Measurements from ENCODE around the gene TMEM30B.

DNA sequence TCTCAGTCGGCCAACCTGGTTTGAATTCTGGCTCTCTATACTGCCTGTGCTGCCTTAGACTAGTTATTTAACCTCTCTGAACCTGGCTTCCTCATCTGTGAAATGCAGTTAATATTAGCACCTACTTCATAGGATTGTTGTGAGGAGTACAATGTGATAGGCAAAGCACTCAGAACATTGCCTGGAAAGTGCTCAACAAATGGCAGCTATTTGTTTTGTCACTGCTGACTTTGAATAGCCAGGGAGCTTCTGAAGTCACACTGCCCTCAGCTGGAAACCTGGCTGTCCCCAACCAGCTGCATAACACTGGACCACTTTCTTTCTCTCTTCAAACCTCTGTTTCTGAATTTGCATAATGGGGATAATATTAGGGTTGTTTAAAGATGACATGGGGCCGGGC, 9.6 kb downstream of the TMEM30B start:
- TF ChIP-seq EZH2 (IDR thresholded peaks at IDR 0.05; ENCODE audit: insufficient read depth, poor library complexity, severe bottlenecking) (no peak), EZH2phosphoT487 (IDR thresholded peaks at IDR 0.05; ENCODE audit: insufficient read depth, low read depth) (no peak)

Data from GM23248 (cell line).